GM12878 (cell line): ENCODE data around the gene RAN. TPM values are rescaled to one million over a fixed set of nuclear protein-coding genes. Genes with fewer than 3 reads are reported as not detected.
A peak's percentile ranks its signal among the peaks of the same experiment; 100 is the strongest.

ENCODE experiments used
- ATAC-seq: fragments of 200-7000 bp; cut with Tn5 transposase; 3 replicates; pipeline ENCODE4 v1.9.1; 2020; ENCODE audit warnings: mild to moderate bottlenecking, moderate library complexity
- BruUV-seq: library from RNA; stranded (reverse); fragments of 400-500 nt; replicated peaks from 2 replicates; lab custom pipeline; 2021; lab: Mats Ljungman, UMichigan
- CTCF ChIA-PET: fragments of 300-600 bp; sonication (Branson Sonifier 250); formaldehyde crosslinking; extraction: SDS; loops from one replicate; lab custom pipeline; 2021; ENCODE audit warnings: inconsistent platforms; lab: Yijun Ruan, JAX
- POLR2A ChIA-PET: fragments of 350-600 bp; formaldehyde crosslinking; extraction: SDS; loops from one replicate; lab custom pipeline; 2021; ENCODE audit warnings: inconsistent platforms; lab: Charles Lee
- RAD21 ChIA-PET: fragments of 300-600 bp; sonication (Branson Sonifier 250); formaldehyde crosslinking; loops from one replicate; lab custom pipeline; 2023; ENCODE audit warnings: antibody characterized with exemption; ENCODE audit not compliant: unreplicated experiment; lab: Charles Lee
- SMC1A ChIA-PET: fragments of 300-600 bp; sonication (Branson Sonifier 250); formaldehyde crosslinking; loops from one replicate; lab custom pipeline; 2023; ENCODE audit not compliant: unreplicated experiment, uncharacterized antibody; lab: Charles Lee
- DNase-seq: peaks from one replicate; pipeline ENCODE4 v3.0.0-alpha.2; 2011; ENCODE audit warnings: low read depth, low spot score
- FAIRE-seq: peaks from 3 replicates; lab custom pipeline; 2011; peaks lifted over from hg19 to GRCh38; lab: Jason Lieb, UNC
- H2AFZ ChIP-seq: 2 replicates; pipeline ENCODE4 v1.6.0; 2011; ENCODE audit warnings: low read depth, low read length, control low read depth; ENCODE audit not compliant: control insufficient read depth
- H3K27ac ChIP-seq: 2 replicates; pipeline ENCODE4 v1.5.1; 2011; ENCODE audit warnings: control low read depth; ENCODE audit not compliant: control insufficient read depth, insufficient read depth
- H3K27me3 ChIP-seq, 2 experiments: replicated peaks in 1 of 2; 2 replicates each; pipeline versions ENCODE4 v1.6.0 to v1.6.1; 2011; ENCODE audit warnings: low read length in 1 of 2; ENCODE audit not compliant: control insufficient read depth in 2 of 2, insufficient read depth in 2 of 2
- H3K36me3 ChIP-seq, 2 experiments: 2 replicates each; pipeline ENCODE4 v1.5.1; 2011; ENCODE audit warnings: low read length in 1 of 2; ENCODE audit not compliant: control insufficient read depth in 2 of 2, insufficient read depth in 2 of 2
- H3K4me1 ChIP-seq: 2 replicates; pipeline ENCODE4 v1.6.1; 2011; ENCODE audit warnings: mild to moderate bottlenecking, low read length, moderate library complexity, mixed read lengths; ENCODE audit not compliant: control insufficient read depth, insufficient read depth
- H3K4me2 ChIP-seq: 2 replicates; pipeline ENCODE4 v1.6.0; 2011; ENCODE audit warnings: control low read depth; ENCODE audit not compliant: control insufficient read depth, insufficient read depth
- H3K4me3 ChIP-seq: fragments of 200-600 bp; sonication (generic); 2 replicates; pipeline ENCODE4 v1.5.1; 2016
- H3K79me2 ChIP-seq: 2 replicates; pipeline ENCODE4 v1.6.0; 2011; ENCODE audit warnings: low read length; ENCODE audit not compliant: control insufficient read depth, insufficient read depth
- H3K9ac ChIP-seq: 2 replicates; pipeline ENCODE4 v1.8.0; 2011; ENCODE audit warnings: low read length, control low read depth, mixed read lengths; ENCODE audit not compliant: control insufficient read depth, insufficient read depth
- H3K9me3 ChIP-seq: replicated peaks from 3 replicates; pipeline ENCODE4 v1.5.1; 2011; ENCODE audit warnings: mild to moderate bottlenecking, low read length; ENCODE audit not compliant: control insufficient read depth, insufficient read depth
- H4K20me1 ChIP-seq: 2 replicates; pipeline ENCODE4 v1.6.0; 2011; ENCODE audit not compliant: control insufficient read depth, insufficient read depth
- ATF7 ChIP-seq: fragments of 450-650 bp; IDR thresholded peaks from 2 replicates; pipeline ENCODE4 v1.6.1; 2016; ENCODE audit warnings: low read depth, mild to moderate bottlenecking
- BMI1 ChIP-seq: fragments of 450-650 bp; IDR thresholded peaks from 2 replicates; pipeline ENCODE4 v1.6.1; 2016; ENCODE audit warnings: mild to moderate bottlenecking, moderate library complexity, borderline replicate concordance
- CBFB ChIP-seq: IDR thresholded peaks from 2 replicates; pipeline ENCODE4 v1.6.1; 2016; ENCODE audit warnings: antibody characterized with exemption, low read depth
- CBX5 ChIP-seq: sonication (generic); IDR thresholded peaks from 2 replicates; pipeline ENCODE4 v1.6.1; 2016; ENCODE audit warnings: low read depth, moderate library complexity, mild to moderate bottlenecking, inconsistent platforms
- ETV6 ChIP-seq, 2 experiments: fragments of 450-650 bp in 1 of 2; IDR thresholded peaks in 1 of 2; conservative IDR thresholded peaks in 1 of 2; 2 replicates each; pipeline ENCODE4 v1.6.1; 2014; ENCODE audit warnings: antibody characterized with exemption in 1 of 2, borderline replicate concordance in 1 of 2, low read depth in 1 of 2, mild to moderate bottlenecking in 1 of 2, moderate library complexity in 1 of 2
- GATAD2B ChIP-seq: fragments of 450-650 bp; conservative IDR thresholded peaks from 2 replicates; pipeline ENCODE4 v1.6.1; 2017; ENCODE audit warnings: low read depth, mild to moderate bottlenecking, moderate library complexity
- LARP7 ChIP-seq: fragments of 450-650 bp; IDR thresholded peaks from 2 replicates; pipeline ENCODE4 v1.6.1; 2017; ENCODE audit warnings: mild to moderate bottlenecking
- MTA3 ChIP-seq: IDR thresholded peaks from 2 replicates; pipeline ENCODE4 v1.6.1; 2012; ENCODE audit warnings: low read length, inconsistent platforms, borderline replicate concordance
- PAX8 ChIP-seq: fragments of 450-650 bp; IDR thresholded peaks from 2 replicates; pipeline ENCODE4 v1.6.1; 2017; ENCODE audit warnings: mild to moderate bottlenecking, moderate library complexity
- PML ChIP-seq: IDR thresholded peaks from 2 replicates; pipeline ENCODE4 v1.6.1; 2012; ENCODE audit warnings: low read length, inconsistent platforms
- RAD21 ChIP-seq: IDR thresholded peaks from 2 replicates; pipeline ENCODE4 v1.6.1; 2011; ENCODE audit warnings: mild to moderate bottlenecking, low read depth, low read length, moderate library complexity; ENCODE audit not compliant: insufficient read depth
- RAD51 ChIP-seq: fragments of 450-650 bp; IDR thresholded peaks from 2 replicates; pipeline ENCODE4 v1.6.1; 2016; ENCODE audit warnings: moderate library complexity, mild to moderate bottlenecking, inconsistent platforms
- RB1 ChIP-seq: fragments of 450-650 bp; formaldehyde crosslinking; IDR thresholded peaks from 2 replicates; pipeline ENCODE4 v1.6.1; 2017; ENCODE audit warnings: mild to moderate bottlenecking, borderline replicate concordance
- SREBF1 ChIP-seq: IDR thresholded peaks from 2 replicates; pipeline ENCODE4 v1.6.1; 2012; ENCODE audit warnings: mild to moderate bottlenecking, low read length
- YY1 ChIP-seq: IDR thresholded peaks from 2 replicates; pipeline ENCODE4 v1.6.1; 2011; ENCODE audit warnings: low read depth, mild to moderate bottlenecking, low read length
- ZNF24 ChIP-seq: fragments of 450-650 bp; IDR thresholded peaks from 2 replicates; pipeline ENCODE4 v1.6.1; 2017; ENCODE audit warnings: antibody characterized with exemption, mild to moderate bottlenecking
- WGBS: methylation state at CpG from one replicate; pipeline ENCODE4 v1.1.6; 2016; ENCODE audit warnings: low lambda C conversion rate; ENCODE audit not compliant: insufficient replicate concordance, insufficient coverage; ENCODE audit errors: missing lambda C conversion rate; 5-methylcytosine and 5-hydroxymethylcytosine counted together
- in situ Hi-C: fragments of 300-500 bp; cut with MboI; formaldehyde crosslinking; loops from 9 replicates; pipeline ENCODE4 v1.14.3; 2018; ENCODE audit warnings: mixed read lengths
- intact Hi-C: fragments of 100-400 bp; cut with micrococcal nuclease; formaldehyde crosslinking; loops from one replicate; pipeline ENCODE4 v1.14.2; 2022; ENCODE audit not compliant: unreplicated experiment
- polyA plus RNA-seq, 11 experiments: library from polyadenylated mRNA; depleted of rRNA in 4 of 11; unstranded in 6 of 11; stranded (reverse) in 5 of 11; fragments of >200 nt; fragmentation: Nextera tagmentation in 4 of 11; fragmentation: Illumina TruSeq in 1 of 11; extraction: Ambion mirVana in 4 of 11; extraction: Trizol in 1 of 11; gene quantifications; 1 replicate in 1 of 11; 2 replicates in 10 of 11; pipeline versions ENCODE4 v1.2.1 to v1.2.3, GENCODE V29; 2011 to 2016; ENCODE audit warnings: inconsistent platforms in 2 of 11, missing spikeins in 2 of 11, low read depth in 1 of 11
- total RNA-seq, 4 experiments: library from RNA; depleted of rRNA in 3 of 4; stranded (reverse); fragments of >200 nt in 3 of 4; fragmentation: Illumina TruSeq in 1 of 4; extraction: Trizol in 1 of 4; gene quantifications; 2 replicates each; pipeline versions ENCODE4 v1.2.1 to v1.2.3, GENCODE V29; 2013 to 2021
- TF ChIP-seq, protein P1 (sequence below): IDR thresholded peaks from 2 replicates; pipeline ENCODE4 v1.6.1; 2011; ENCODE audit warnings: low read depth, mild to moderate bottlenecking, low read length, moderate library complexity, borderline replicate concordance; ENCODE audit errors: extremely low read depth
- TF ChIP-seq, protein P2 (sequence below): IDR thresholded peaks from 2 replicates; pipeline ENCODE4 v1.6.1; 2012; ENCODE audit warnings: improper control_type of control experiment, low read depth, low read length; ENCODE audit not compliant: insufficient replicate concordance
- TF ChIP-seq, protein P3 (sequence below): IDR thresholded peaks from 2 replicates; pipeline ENCODE4 v1.6.1; 2011; ENCODE audit warnings: borderline replicate concordance, low read depth, mild to moderate bottlenecking, moderate library complexity, low read length; ENCODE audit not compliant: insufficient read depth, poor library complexity, severe bottlenecking

The RAN gene
- total and polyA plus RNA-seq, 10 of the 15 experiments (the other 5 are each of a cell fraction or from before 2014, with no cell fraction given), result 1,598 to 3,769 (median 2,845) TPM

DNA sequence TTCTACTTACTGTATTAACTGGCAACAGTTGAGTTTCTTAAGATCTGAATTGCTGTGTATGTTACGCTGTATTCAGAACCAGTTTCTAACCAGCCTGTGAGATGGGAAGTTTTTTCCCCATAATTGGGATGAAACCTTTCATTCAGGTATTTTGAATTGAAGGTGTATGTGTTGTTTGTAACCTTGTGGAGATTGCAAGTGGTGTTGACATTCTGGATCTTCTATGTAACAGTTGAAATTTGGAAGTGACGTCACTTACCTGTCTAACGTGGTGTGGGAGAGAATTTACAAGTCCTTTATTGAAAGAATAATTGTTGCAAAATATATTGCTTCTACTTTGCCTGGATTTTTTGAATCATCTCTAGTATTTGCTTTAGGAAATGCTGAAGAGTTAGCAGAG, 5.5 kb downstream of the RAN start:
- Histone ChIP-seq H3K79me2 (peaks cover 43% of the 10 kb centered on the region), H2AFZ (no peak overlapping the region), H3K36me3 (peaks cover 6 to 34% of the 10 kb centered on the region in 2 experiments), H4K20me1 (peaks cover 3% of the 10 kb centered on the region; the same call in 1 of the 2 replicates), H3K9me3 (no peaks in the 10 kb centered on the region), H3K9ac (no peak overlapping the region), H3K27me3 (no peaks in the 10 kb centered on the region), H3K4me2 (0 out of 2 replicates have a peak overlapping the region, but pooled peaks have one; percentile 61), H3K4me3 (no peak overlapping the region), H3K4me1 (peaks cover 36% of the 10 kb centered on the region), H3K27ac (no peak overlapping the region)
- in situ Hi-C loops (no loop called here), intact Hi-C loops (no loop called here)
- SMC1A ChIA-PET, result interaction anchor here (1.0 to 2.0 kb wide), 4 partner anchors 76 to 226 kb away, joined by 3 to 4 read pairs (median 4); partner anchors contain the start of gene ADGRD1
- no peak for DNase-seq
- ATAC-seq, result no peak
- 51% methylated on average over 3 of the region's 3 CpGs for WGBS
- BruUV-seq, result no TSS peak
- FAIRE-seq, result no peak
- CTCF ChIA-PET, result interaction anchor here (0.7 to 1.6 kb wide), 5 partner anchors 8 to 215 kb away, joined by 3 to 6 read pairs (median 3); no protein-coding TSS in a partner anchor
- RAD21 ChIA-PET, result interaction anchor here (0.9 kb wide), 1 partner anchor 103 kb away, joined by 3 read pairs; no protein-coding TSS in a partner anchor
- POLR2A ChIA-PET, result interaction anchor here (0.7 kb wide), 2 partner anchors 109 to 226 kb away, joined by 3 read pairs; no protein-coding TSS in a partner anchor
- TF ChIP-seq RAD21 (no peak), ETV6 (conservative IDR thresholded peaks at IDR 0.05 in 1 of 2, IDR thresholded peaks at IDR 0.05 in 1 of 2; ENCODE audit: borderline replicate concordance in 1 of 2, low read depth in 1 of 2) (no peak), SREBF1 (no peak), PML (0 out of 2 replicates have a peak, but pooled peaks have one; percentile 14), GATAD2B (no peak), LARP7 (no peak), BMI1 (no peak), CBX5 (no peak), RB1 (no peak), ATF7 (peak; percentile 72), CBFB (no peak), PAX8 (no peak), MTA3 (no peak), YY1 (no peak), ZNF24 (no peak), RAD51 (no peak)
- TF ChIP-seq, protein P1, sequence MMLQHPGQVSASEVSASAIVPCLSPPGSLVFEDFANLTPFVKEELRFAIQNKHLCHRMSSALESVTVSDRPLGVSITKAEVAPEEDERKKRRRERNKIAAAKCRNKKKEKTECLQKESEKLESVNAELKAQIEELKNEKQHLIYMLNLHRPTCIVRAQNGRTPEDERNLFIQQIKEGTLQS, result no peak
- TF ChIP-seq, protein P2, sequence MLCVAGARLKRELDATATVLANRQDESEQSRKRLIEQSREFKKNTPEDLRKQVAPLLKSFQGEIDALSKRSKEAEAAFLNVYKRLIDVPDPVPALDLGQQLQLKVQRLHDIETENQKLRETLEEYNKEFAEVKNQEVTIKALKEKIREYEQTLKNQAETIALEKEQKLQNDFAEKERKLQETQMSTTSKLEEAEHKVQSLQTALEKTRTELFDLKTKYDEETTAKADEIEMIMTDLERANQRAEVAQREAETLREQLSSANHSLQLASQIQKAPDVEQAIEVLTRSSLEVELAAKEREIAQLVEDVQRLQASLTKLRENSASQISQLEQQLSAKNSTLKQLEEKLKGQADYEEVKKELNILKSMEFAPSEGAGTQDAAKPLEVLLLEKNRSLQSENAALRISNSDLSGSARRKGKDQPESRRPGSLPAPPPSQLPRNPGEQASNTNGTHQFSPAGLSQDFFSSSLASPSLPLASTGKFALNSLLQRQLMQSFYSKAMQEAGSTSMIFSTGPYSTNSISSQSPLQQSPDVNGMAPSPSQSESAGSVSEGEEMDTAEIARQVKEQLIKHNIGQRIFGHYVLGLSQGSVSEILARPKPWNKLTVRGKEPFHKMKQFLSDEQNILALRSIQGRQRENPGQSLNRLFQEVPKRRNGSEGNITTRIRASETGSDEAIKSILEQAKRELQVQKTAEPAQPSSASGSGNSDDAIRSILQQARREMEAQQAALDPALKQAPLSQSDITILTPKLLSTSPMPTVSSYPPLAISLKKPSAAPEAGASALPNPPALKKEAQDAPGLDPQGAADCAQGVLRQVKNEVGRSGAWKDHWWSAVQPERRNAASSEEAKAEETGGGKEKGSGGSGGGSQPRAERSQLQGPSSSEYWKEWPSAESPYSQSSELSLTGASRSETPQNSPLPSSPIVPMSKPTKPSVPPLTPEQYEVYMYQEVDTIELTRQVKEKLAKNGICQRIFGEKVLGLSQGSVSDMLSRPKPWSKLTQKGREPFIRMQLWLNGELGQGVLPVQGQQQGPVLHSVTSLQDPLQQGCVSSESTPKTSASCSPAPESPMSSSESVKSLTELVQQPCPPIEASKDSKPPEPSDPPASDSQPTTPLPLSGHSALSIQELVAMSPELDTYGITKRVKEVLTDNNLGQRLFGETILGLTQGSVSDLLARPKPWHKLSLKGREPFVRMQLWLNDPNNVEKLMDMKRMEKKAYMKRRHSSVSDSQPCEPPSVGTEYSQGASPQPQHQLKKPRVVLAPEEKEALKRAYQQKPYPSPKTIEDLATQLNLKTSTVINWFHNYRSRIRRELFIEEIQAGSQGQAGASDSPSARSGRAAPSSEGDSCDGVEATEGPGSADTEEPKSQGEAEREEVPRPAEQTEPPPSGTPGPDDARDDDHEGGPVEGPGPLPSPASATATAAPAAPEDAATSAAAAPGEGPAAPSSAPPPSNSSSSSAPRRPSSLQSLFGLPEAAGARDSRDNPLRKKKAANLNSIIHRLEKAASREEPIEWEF, result no peak
- TF ChIP-seq, protein P3, sequence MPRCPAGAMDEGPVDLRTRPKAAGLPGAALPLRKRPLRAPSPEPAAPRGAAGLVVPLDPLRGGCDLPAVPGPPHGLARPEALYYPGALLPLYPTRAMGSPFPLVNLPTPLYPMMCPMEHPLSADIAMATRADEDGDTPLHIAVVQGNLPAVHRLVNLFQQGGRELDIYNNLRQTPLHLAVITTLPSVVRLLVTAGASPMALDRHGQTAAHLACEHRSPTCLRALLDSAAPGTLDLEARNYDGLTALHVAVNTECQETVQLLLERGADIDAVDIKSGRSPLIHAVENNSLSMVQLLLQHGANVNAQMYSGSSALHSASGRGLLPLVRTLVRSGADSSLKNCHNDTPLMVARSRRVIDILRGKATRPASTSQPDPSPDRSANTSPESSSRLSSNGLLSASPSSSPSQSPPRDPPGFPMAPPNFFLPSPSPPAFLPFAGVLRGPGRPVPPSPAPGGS, result no peak
